Epithelial cell of esophagus (primary cell): ENCODE results near the gene BIRC6.

Experiments
- DNase-seq: peaks from one replicate; pipeline ENCODE4 v3.0.0; 2010; ENCODE audit warnings: low read depth
- H3K4me3 ChIP-seq: 2 replicates; pipeline ENCODE4 v1.5.1; 2011; ENCODE audit warnings: mild to moderate bottlenecking, low read length, control low read depth
- CTCF ChIP-seq: IDR thresholded peaks from 2 replicates; pipeline ENCODE4 v1.5.1; 2011; ENCODE audit warnings: low read depth, mild to moderate bottlenecking, low read length, control low read depth, inconsistent platforms; ENCODE audit not compliant: insufficient read depth; ENCODE audit errors: missing control alignments

Gene BIRC6

GRCh38 chr2:32594573-32594972 lies 237.8 kb downstream of the BIRC6 start:
- no peak overlapping the region for H3K4me3 ChIP-seq
- TF ChIP-seq CTCF = no peak
- DNase-seq = no peak

GRCh38 chr2:32611366-32611765 lies 254.5 kb downstream of the BIRC6 start:
- no peak for TF ChIP-seq CTCF

GRCh38 chr2:32611771-32612170 lies 254.9 kb downstream of the BIRC6 start:
- no peak for DNase-seq
- no peak for TF ChIP-seq CTCF
- no peak overlapping the region for H3K4me3 ChIP-seq

More at GRCh38 chr2:32611366-32611765, 254.5 kb downstream of the BIRC6 start:
- no peak overlapping the region for H3K4me3 ChIP-seq
- DNase-seq = peak; percentile 52

GRCh38 chr2:32614084-32614483 lies 257.3 kb downstream of the BIRC6 start:
- no peak for DNase-seq
- no peak for TF ChIP-seq CTCF
- H3K4me3 ChIP-seq = no peak overlapping the region

GRCh38 chr2:32617599-32618189 lies 260.9 kb downstream of the BIRC6 start:
- no peak for DNase-seq
- H3K4me3 ChIP-seq = no peak overlapping the region
- TF ChIP-seq CTCF = no peak

- no peak for TF ChIP-seq CTCF
- no peak overlapping the region for H3K4me3 ChIP-seq
- no peak for DNase-seq
Observed at GRCh38 chr2:32622570-32623310, 265.9 kb downstream of the BIRC6 start.

- no peak for TF ChIP-seq CTCF
- H3K4me3 ChIP-seq = no peak overlapping the region
- no peak for DNase-seq
Observed at GRCh38 chr2:32623311-32623706, 266.5 kb downstream of the BIRC6 start.
